ENCODE results near the gene ACADS. TPM values are rescaled to one million over a fixed set of nuclear protein-coding genes. Genes with fewer than 3 reads are reported as not detected.

The ACADS gene
- total and polyA plus RNA-seq, 9 of the 15 experiments (the other 6 are each of a cell fraction or from before 2014, with no cell fraction given): 0.06 to 20.3 (median 8.8) TPM

GRCh38 chr12:120725659-120726509 is at the start of gene ACADS (continued):
- TF ChIP-seq RBM14 (IDR thresholded peaks at IDR 0.05; ENCODE audit: borderline replicate concordance, insufficient read depth, low read depth, low read length) (no peak), E2F5 (CRISPR knock-in tag; IDR thresholded peaks at IDR 0.05) (no peak), NRF1 (conservative IDR thresholded peaks at IDR 0.05 in 1 of 2, IDR thresholded peaks at IDR 0.05 in 1 of 2) (peak; percentile 87 to 89), HOXB6 (CRISPR knock-in tag; IDR thresholded peaks at IDR 0.05; ENCODE audit: borderline replicate concordance) (no peak), TGIF2 (CRISPR knock-in tag; IDR thresholded peaks at IDR 0.05) (no peak), ARNT (IDR thresholded peaks at IDR 0.05) (no peak), CCNT2 (IDR thresholded peaks at IDR 0.05; ENCODE audit: borderline replicate concordance, extremely low read depth, insufficient read length, low read depth, low read length) (peak; percentile 75), DACH1 (IDR thresholded peaks at IDR 0.05; ENCODE audit: partially characterized antibody) (peak; percentile 75), HNRNPLL (IDR thresholded peaks at IDR 0.05; ENCODE audit: low read depth, low read length, poor library complexity, severe bottlenecking) (peak; percentile 25), RBBP5 (IDR thresholded peaks at IDR 0.05; ENCODE audit: borderline replicate concordance, insufficient read depth, low read length, poor library complexity, severe bottlenecking) (peak; percentile 77), GTF2E2 (tag; IDR thresholded peaks at IDR 0.05) (peak; percentile 56; the same call in 1 of the 2 replicates), CREM (IDR thresholded peaks at IDR 0.05; ENCODE audit: low read depth) (peak; percentile 35; the same call in 1 of the 2 replicates), ZNF431 (CRISPR knock-in tag; IDR thresholded peaks at IDR 0.05) (no peak; the same call in 1 of the 2 replicates), CREBBP (IDR thresholded peaks at IDR 0.05; ENCODE audit: low read depth, low read length) (no peak), SP1 (CRISPR knock-in tag; IDR thresholded peaks at IDR 0.05) (peak; percentile 74), FIP1L1 (IDR thresholded peaks at IDR 0.05; ENCODE audit: low read depth, low read length, poor library complexity, severe bottlenecking) (peak; percentile 65), HDAC1 (IDR thresholded peaks at IDR 0.05) (peak in 1 of 2 experiments; percentile 52; a peak in 1 of 4 replicates), MYC (IDR thresholded peaks at IDR 0.05; ENCODE audit: low read depth, low read length) (peak; percentile 61; the same call in 1 of the 2 replicates), MYC (CRISPR knock-in tag; IDR thresholded peaks at IDR 0.05; ENCODE audit: borderline replicate concordance, low read depth) (no peak), CXXC5 (CRISPR knock-in tag; IDR thresholded peaks at IDR 0.05) (peak; percentile 80), ZNF253 (CRISPR knock-in tag; conservative IDR thresholded peaks at IDR 0.05) (no peak), CBX5 (IDR thresholded peaks at IDR 0.05; ENCODE audit: borderline replicate concordance, low read depth) (no peak), RNF2 (IDR thresholded peaks at IDR 0.05) (no peak), NONO (IDR thresholded peaks at IDR 0.05; ENCODE audit: low read depth in 2 of 2, low read length in 1 of 2) (peak; percentile 26 to 87; a peak in 2 of 4 replicates), KDM2B (CRISPR knock-in tag; IDR thresholded peaks at IDR 0.05) (peak; percentile 68; the same call in 1 of the 2 replicates), LCOR (CRISPR knock-in tag; IDR thresholded peaks at IDR 0.05) (peak; percentile 73; the same call in 1 of the 2 replicates), RHOXF2B (CRISPR knock-in tag; conservative IDR thresholded peaks at IDR 0.05) (no peak), SMARCC2 (IDR thresholded peaks at IDR 0.05; ENCODE audit: low read depth) (no peak), HLTF (IDR thresholded peaks at IDR 0.05) (no peak), ZFX (CRISPR knock-in tag; IDR thresholded peaks at IDR 0.05) (peak; percentile 98)

Measured in K562 (cell line).